PC-9 (cell line): Measurements from ENCODE around the gene MXRA8. TPM values are rescaled to one million over a fixed set of nuclear protein-coding genes. Genes with fewer than 3 reads are reported as not detected.

ENCODE experiments used
- BruUV-seq: library from RNA; stranded (reverse); fragments of 400-500 nt; replicated peaks from 2 replicates; lab custom pipeline; 2021; lab: Mats Ljungman, UMichigan
- CTCF ChIA-PET: fragments of 300-600 bp; sonication (Branson Sonifier 250); formaldehyde crosslinking; loops from one replicate; lab custom pipeline; 2022; ENCODE audit warnings: antibody characterized with exemption; lab: Charles Lee
- POLR2A ChIA-PET: fragments of 300-600 bp; sonication (Branson Sonifier 250); formaldehyde crosslinking; loops from one replicate; lab custom pipeline; 2022; ENCODE audit warnings: antibody characterized with exemption; ENCODE audit not compliant: unreplicated experiment; lab: Charles Lee
- DNase-seq, 2 experiments: peaks; one replicate each; pipeline versions ENCODE4 v3.0.0 to v3.0.0-alpha.2; 2015 to 2022; ENCODE audit warnings: mixed read lengths in 1 of 2
- H2AFZ ChIP-seq: fragments of 200-600 bp; sonication (generic); 2 replicates; pipeline ENCODE4 v1.8.1; 2017; ENCODE audit warnings: antibody characterized with exemption
- H3F3A ChIP-seq: fragments of 200-600 bp; sonication (generic); 2 replicates; pipeline ENCODE4 v1.8.1; 2017; ENCODE audit warnings: antibody characterized with exemption, mild to moderate bottlenecking, low read depth; ENCODE audit not compliant: insufficient read depth
- H3K27ac ChIP-seq: fragments of 200-600 bp; sonication (generic); 2 replicates; pipeline ENCODE4 v1.6.1; 2016; ENCODE audit warnings: mixed run types
- H3K27me3 ChIP-seq: fragments of 200-600 bp; sonication (generic); 2 replicates; pipeline ENCODE4 v1.6.1; 2016; ENCODE audit warnings: low read depth, mixed run types; ENCODE audit not compliant: insufficient read depth
- H3K36me3 ChIP-seq: fragments of 200-600 bp; sonication (generic); 2 replicates; pipeline ENCODE4 v1.6.1; 2016; ENCODE audit warnings: low read depth, mixed run types
- H3K4me1 ChIP-seq: fragments of 200-600 bp; sonication (generic); replicated peaks from 2 replicates; pipeline ENCODE4 v1.6.1; 2016; ENCODE audit warnings: mixed run types; ENCODE audit not compliant: insufficient read depth
- H3K4me2 ChIP-seq: fragments of 200-600 bp; sonication (generic); 2 replicates; pipeline ENCODE4 v1.6.1; 2017; ENCODE audit warnings: mixed run types
- H3K4me3 ChIP-seq: fragments of 200-600 bp; sonication (generic); 2 replicates; pipeline ENCODE4 v1.6.1; 2016; ENCODE audit warnings: mixed run types
- H3K79me2 ChIP-seq: fragments of 200-600 bp; sonication (generic); 2 replicates; pipeline ENCODE4 v1.6.1; 2017; ENCODE audit warnings: low read depth, mixed run types
- H3K9me2 ChIP-seq: fragments of 200-600 bp; sonication (generic); 2 replicates; pipeline ENCODE4 v1.8.1; 2017; ENCODE audit warnings: mild to moderate bottlenecking; ENCODE audit not compliant: insufficient read depth
- H3K9me3 ChIP-seq: fragments of 200-600 bp; sonication (generic); 2 replicates; pipeline ENCODE4 v1.8.1; 2016; ENCODE audit warnings: low read depth; ENCODE audit not compliant: insufficient read depth
- H4K20me1 ChIP-seq: fragments of 200-600 bp; sonication (generic); 2 replicates; pipeline ENCODE4 v1.8.1; 2017; ENCODE audit not compliant: insufficient read depth
- CTCF ChIP-seq: fragments of 200-600 bp; sonication (generic); conservative IDR thresholded peaks from 2 replicates; pipeline ENCODE4 v1.6.1; 2017; ENCODE audit warnings: mixed run types, antibody characterized with exemption, mild to moderate bottlenecking, moderate library complexity
- EZH2 ChIP-seq: fragments of 200-600 bp; sonication (generic); IDR thresholded peaks from 2 replicates; pipeline ENCODE4 v1.8.0; 2017; ENCODE audit warnings: antibody characterized with exemption, low read depth
- intact Hi-C: fragments of 100-400 bp; cut with micrococcal nuclease; formaldehyde crosslinking; loops from one replicate; pipeline ENCODE4 v1.10.0; 2022; ENCODE audit not compliant: unreplicated experiment
- microRNA-seq: library from miRNA; unstranded; fragments of <30 nt; microRNA quantifications from one replicate; pipeline ENCODE4 v1.2.0, GENCODE V29; 2021; ENCODE audit warnings: borderline number of aligned reads, borderline replicate concordance
- total RNA-seq: library from RNA; stranded (reverse); gene quantifications from 2 replicates; pipeline ENCODE4 v1.2.3, GENCODE V29; 2021

The MXRA8 gene
- total RNA-seq, 1 experiment from 2014 or later: 0.55 TPM

- TF ChIP-seq EZH2 (no peak), CTCF (no peak)
- Histone ChIP-seq H3K36me3 (no peaks in the 10 kb centered on the region), H3K4me1 (peaks cover 28% of the 10 kb centered on the region), H3K9me3 (no peaks in the 10 kb centered on the region), H4K20me1 (peaks cover 4% of the 10 kb centered on the region; the same call in 1 of the 2 replicates), H3K27ac (no peak overlapping the region), H2AFZ (no peak overlapping the region), H3K4me3 (no peak overlapping the region), H3K79me2 (peaks cover 15% of the 10 kb centered on the region; the same call in 1 of the 2 replicates), H3K4me2 (no peak overlapping the region), H3K9me2 (no peaks in the 10 kb centered on the region), H3K27me3 (no peaks in the 10 kb centered on the region), H3F3A (peaks cover 16% of the 10 kb centered on the region; the same call in 1 of the 2 replicates)
- no TSS peak for BruUV-seq
- POLR2A ChIA-PET: no interaction called here
- intact Hi-C loops: loop anchor here (10.0 kb wide), 2 partner anchors 202 to 298 kb away; partner anchors contain the start of gene HES4
- DNase-seq: no peak
- CTCF ChIA-PET: no interaction called here
Measured at GRCh38 chr1:1302951-1303509, 55.3 kb downstream of the MXRA8 start.

Small RNA genes within 50 kb of the gene (microRNA-seq; reads per million reads assigned to microRNA genes)
- gene MIR6727 (not detected), gene MIR6808 (not detected)

Other genes starting within 250 kb of the MXRA8 start
- gene C1orf159, start 242.5 kb downstream of the MXRA8 start, total RNA-seq: 26.6 and 31.1 TPM in 2 replicates
- gene TTLL10, start 184.7 kb downstream of the MXRA8 start, total RNA-seq: 4.0 and 5.8 TPM in 2 replicates
- gene TNFRSF18, start 152.0 kb downstream of the MXRA8 start, total RNA-seq: 6.9 and 14.1 TPM in 2 replicates
- gene TNFRSF4, start 144.4 kb downstream of the MXRA8 start, total RNA-seq: 0.20 and 0.38 TPM in 2 replicates
- gene SDF4, start 126.6 kb downstream of the MXRA8 start, total RNA-seq: 133 and 139 TPM in 2 replicates
- gene B3GALT6, start 126.3 kb downstream of the MXRA8 start, total RNA-seq: 16.2 and 20.8 TPM in 2 replicates
- gene C1QTNF12, start 111.8 kb downstream of the MXRA8 start, total RNA-seq: 5.2 and 11.8 TPM in 2 replicates
- 54.2 and 55.0 TPM in 2 replicates for gene UBE2J2, start 84.7 kb downstream of the MXRA8 start, total RNA-seq
- 4.2 and 4.3 TPM in 2 replicates for gene SCNN1D, start 78.1 kb downstream of the MXRA8 start, total RNA-seq
- gene ACAP3, start 50.6 kb downstream of the MXRA8 start, total RNA-seq: 53.5 and 54.8 TPM in 2 replicates
- gene PUSL1, start 50.0 kb downstream of the MXRA8 start, total RNA-seq: 18.0 and 18.9 TPM in 2 replicates
- gene INTS11, start 33.9 kb downstream of the MXRA8 start, total RNA-seq: 130 and 150 TPM in 2 replicates
- gene CPTP, start 33.8 kb downstream of the MXRA8 start, total RNA-seq: 33.7 and 37.0 TPM in 2 replicates
- 0.57 and 1.2 TPM in 2 replicates for gene TAS1R3, start 27.3 kb downstream of the MXRA8 start, total RNA-seq
- gene DVL1, start 9.1 kb downstream of the MXRA8 start, total RNA-seq: 95.8 and 98.4 TPM in 2 replicates
- gene AURKAIP1, start 16.7 kb upstream of the MXRA8 start, total RNA-seq: 164 and 210 TPM in 2 replicates
- 162 and 183 TPM in 2 replicates for gene CCNL2, start 40.8 kb upstream of the MXRA8 start, total RNA-seq
- 90.5 and 90.8 TPM in 2 replicates for gene MRPL20, start 48.7 kb upstream of the MXRA8 start, total RNA-seq
- 14.7 and 18.9 TPM in 2 replicates for gene ANKRD65, start 62.7 kb upstream of the MXRA8 start, total RNA-seq
- gene VWA1, start 77.1 kb upstream of the MXRA8 start, total RNA-seq: 56.6 and 65.9 TPM in 2 replicates
- 4.0 and 4.2 TPM in 2 replicates for gene ATAD3C, start 91.1 kb upstream of the MXRA8 start, total RNA-seq
- 28.5 and 32.8 TPM in 2 replicates for gene ATAD3B, start 113.2 kb upstream of the MXRA8 start, total RNA-seq
- 36.6 and 43.6 TPM in 2 replicates for gene ATAD3A, start 153.6 kb upstream of the MXRA8 start, total RNA-seq
- gene TMEM240, start 182.1 kb upstream of the MXRA8 start, total RNA-seq: 4.4 and 8.3 TPM in 2 replicates
- 139 and 145 TPM in 2 replicates for gene SSU72, start 216.3 kb upstream of the MXRA8 start, total RNA-seq
- gene FNDC10, start 241.6 kb upstream of the MXRA8 start, total RNA-seq: 5.4 and 7.8 TPM in 2 replicates